Measurements from ENCODE around the gene CUL4A.
A peak's percentile ranks its signal among the peaks of the same experiment; 100 is the strongest.

CUL4A gene

DNA sequence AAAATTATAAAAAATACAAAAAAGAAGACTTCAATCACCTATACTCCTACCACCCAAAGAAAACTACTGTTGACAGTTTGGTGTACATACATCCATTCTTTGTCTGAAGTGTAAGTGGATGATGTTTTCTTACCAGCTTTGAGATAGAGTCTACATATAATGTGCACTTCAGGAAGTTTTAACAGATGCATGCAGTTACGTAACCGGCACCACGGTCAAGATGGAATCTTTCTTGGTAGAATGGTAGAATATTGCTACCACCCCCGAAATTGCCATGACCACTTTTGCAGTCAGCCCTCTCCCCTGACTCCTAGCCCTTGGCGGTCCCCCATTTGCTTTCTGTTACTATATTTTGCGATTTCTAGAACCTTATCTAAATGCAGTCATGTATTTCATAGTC, 1.4 kb downstream of the CUL4A start:
- DNase-seq (ENCODE audit: extremely low spot score), result no peak
- TF ChIP-seq CTBP1 (IDR thresholded peaks at IDR 0.05; ENCODE audit: borderline replicate concordance), result no peak
- no peak for TF ChIP-seq FOXK2 (IDR thresholded peaks at IDR 0.05)
- no peak for TF ChIP-seq LEF1 (IDR thresholded peaks at IDR 0.05; ENCODE audit: borderline replicate concordance)
- no peak for TF ChIP-seq ELF4 (IDR thresholded peaks at IDR 0.05)
- no peak for TF ChIP-seq FOXA1 (IDR thresholded peaks at IDR 0.05)
- TF ChIP-seq HDGF (IDR thresholded peaks at IDR 0.05; ENCODE audit: borderline replicate concordance), result no peak
- no peak for TF ChIP-seq SUZ12 (IDR thresholded peaks at IDR 0.05)
- TF ChIP-seq FOXM1 (IDR thresholded peaks at IDR 0.05; ENCODE audit: borderline replicate concordance), result no peak
- TF ChIP-seq ZNF384 (IDR thresholded peaks at IDR 0.05), result no peak
- TF ChIP-seq NFRKB (IDR thresholded peaks at IDR 0.05), result no peak
- TF ChIP-seq BHLHE40 (IDR thresholded peaks at IDR 0.05; ENCODE audit: borderline replicate concordance), result no peak
- no peak for TF ChIP-seq PKNOX1 (IDR thresholded peaks at IDR 0.05)
- TF ChIP-seq ARNT (IDR thresholded peaks at IDR 0.05), result no peak
- no peak for TF ChIP-seq TARDBP (IDR thresholded peaks at IDR 0.05)
- no peak for TF ChIP-seq SP1 (IDR thresholded peaks at IDR 0.05)
- no peak for TF ChIP-seq L3MBTL2 (conservative IDR thresholded peaks at IDR 0.05)
- ChIA-PET POLR2A (no interaction called here), CTCF (no interaction called here)

DNA sequence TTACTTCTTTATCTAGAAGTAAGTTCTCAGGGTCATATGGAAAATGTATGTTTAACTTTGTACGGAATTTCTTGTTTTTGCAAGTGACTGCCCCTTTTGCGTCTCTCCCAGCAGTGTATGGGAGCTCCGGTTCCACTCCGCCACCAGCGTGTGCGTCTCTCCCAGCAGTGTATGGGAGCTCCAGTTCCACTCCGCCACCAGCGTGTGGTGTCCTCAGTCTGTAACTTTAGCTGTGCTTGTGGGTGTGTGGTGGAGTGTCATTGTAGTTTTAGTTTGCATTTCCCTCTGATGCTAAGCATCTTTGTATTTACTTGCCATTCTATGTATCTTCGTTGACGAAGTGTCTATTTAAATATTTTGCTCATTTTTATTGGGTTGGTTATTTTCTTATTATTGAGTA, 2.4 kb downstream of the CUL4A start:
- POLR2A ChIA-PET, result no interaction called here
- DNase-seq (ENCODE audit: extremely low spot score), result no peak
- CTCF ChIA-PET, result no interaction called here
- TF ChIP-seq ZNF384 (IDR thresholded peaks at IDR 0.05) (no peak), SP1 (IDR thresholded peaks at IDR 0.05) (no peak), TARDBP (IDR thresholded peaks at IDR 0.05) (no peak), NFRKB (IDR thresholded peaks at IDR 0.05) (no peak)

DNA sequence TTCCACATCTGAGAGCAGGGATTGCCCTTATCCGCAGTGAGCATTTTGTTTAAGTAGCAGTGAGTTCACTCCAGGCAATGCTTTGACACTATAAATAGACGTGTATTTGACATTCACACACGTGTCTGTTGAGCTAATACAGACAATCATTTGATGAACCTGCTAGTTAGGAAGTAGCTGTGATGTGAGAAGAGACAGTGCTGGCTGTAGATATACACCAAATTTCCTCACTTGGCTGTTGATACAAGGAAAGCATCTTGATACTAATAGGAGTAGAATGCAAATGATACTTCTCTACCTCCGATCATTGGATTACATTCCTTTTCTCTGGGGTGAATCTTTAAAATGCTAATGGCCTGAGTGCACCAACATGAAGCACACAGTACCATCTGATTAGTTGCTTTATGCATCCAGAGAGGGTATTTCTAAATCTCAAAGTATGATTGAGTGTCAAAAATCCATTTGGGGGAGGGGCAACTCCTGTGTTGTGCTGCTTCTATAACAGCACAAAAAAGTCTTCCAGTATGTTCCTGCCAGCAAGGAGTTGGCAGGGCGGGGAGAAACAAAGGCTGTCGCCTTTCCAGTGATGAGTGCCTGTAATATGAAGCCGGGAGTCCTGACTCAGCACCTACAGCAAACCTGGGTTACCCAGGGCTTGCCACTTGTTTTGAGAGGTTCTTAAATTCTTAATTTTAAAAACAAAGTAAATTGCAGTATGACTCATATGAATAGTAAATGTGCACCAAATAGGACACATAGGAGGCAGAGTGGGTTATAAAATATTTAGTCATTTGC, 7.0 kb downstream of the CUL4A start:
- ChIA-PET CTCF (no interaction called here), POLR2A (no interaction called here)
- TF ChIP-seq FOXK2 (IDR thresholded peaks at IDR 0.05) (no peak), FOXM1 (IDR thresholded peaks at IDR 0.05; ENCODE audit: borderline replicate concordance) (no peak), BHLHE40 (IDR thresholded peaks at IDR 0.05; ENCODE audit: borderline replicate concordance) (no peak), L3MBTL2 (conservative IDR thresholded peaks at IDR 0.05) (no peak), SUZ12 (IDR thresholded peaks at IDR 0.05) (no peak), HDGF (IDR thresholded peaks at IDR 0.05; ENCODE audit: borderline replicate concordance) (no peak), ELF4 (IDR thresholded peaks at IDR 0.05) (no peak), PKNOX1 (IDR thresholded peaks at IDR 0.05) (no peak)

GRCh38 chr13:113218586-113218985, 9.2 kb downstream of the CUL4A start:
- ChIA-PET POLR2A (interaction anchor here (1.3 kb wide), 1 partner anchor 9 kb away, joined by 5 read pairs; the partner anchor contains the start of genes CUL4A and PCID2), CTCF (no interaction called here)
- TF ChIP-seq LEF1 (IDR thresholded peaks at IDR 0.05; ENCODE audit: borderline replicate concordance) (no peak), HDGF (IDR thresholded peaks at IDR 0.05; ENCODE audit: borderline replicate concordance) (no peak), SP1 (IDR thresholded peaks at IDR 0.05) (no peak), L3MBTL2 (conservative IDR thresholded peaks at IDR 0.05) (no peak), TARDBP (IDR thresholded peaks at IDR 0.05) (no peak)
- no peak for DNase-seq (ENCODE audit: extremely low spot score)

More for the DNA sequence above, 7.0 kb downstream of the CUL4A start:
- DNase-seq (ENCODE audit: extremely low spot score), result peak; percentile 13

DNA sequence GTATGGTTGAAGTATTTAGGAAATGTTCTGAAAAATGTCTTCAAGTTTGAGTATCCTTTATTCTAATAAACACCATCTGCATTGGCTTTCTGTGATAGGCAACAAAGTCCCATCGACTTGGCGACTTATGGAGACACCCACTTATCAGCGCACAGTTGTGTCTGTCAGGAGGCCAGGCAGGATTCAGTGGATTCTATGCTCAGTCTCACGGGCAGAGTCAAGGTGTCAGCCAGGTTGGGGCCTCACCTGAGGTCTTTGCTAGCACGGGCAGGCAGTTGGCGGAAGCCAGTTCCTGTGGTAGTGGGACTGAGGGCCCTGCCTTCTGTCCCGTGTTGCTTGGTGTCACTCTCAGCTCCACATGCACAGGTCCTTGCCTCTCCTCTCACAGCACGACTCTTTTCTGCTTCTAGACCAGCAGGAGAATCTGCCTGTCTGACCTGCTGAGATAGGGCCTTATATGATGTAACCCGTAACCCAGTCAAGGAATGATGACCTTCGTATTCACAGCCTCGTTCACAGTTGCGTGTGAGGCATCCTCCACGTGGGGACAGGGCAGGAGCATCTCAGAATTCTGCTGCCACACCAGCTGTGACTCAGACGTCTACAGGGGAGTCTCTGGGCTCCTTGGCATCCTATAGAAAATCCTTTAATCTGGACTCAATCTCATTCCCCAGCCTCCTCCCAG, 10.0 kb downstream of the CUL4A start:
- POLR2A ChIA-PET, result no interaction called here
- TF ChIP-seq TARDBP (IDR thresholded peaks at IDR 0.05), result no peak
- TF ChIP-seq FOXK2 (IDR thresholded peaks at IDR 0.05), result no peak
- no peak for TF ChIP-seq ARNT (IDR thresholded peaks at IDR 0.05)
- TF ChIP-seq ELF4 (IDR thresholded peaks at IDR 0.05), result no peak
- no peak for TF ChIP-seq L3MBTL2 (conservative IDR thresholded peaks at IDR 0.05)
- no peak for TF ChIP-seq LEF1 (IDR thresholded peaks at IDR 0.05; ENCODE audit: borderline replicate concordance)
- no peak for TF ChIP-seq SUZ12 (IDR thresholded peaks at IDR 0.05)
- TF ChIP-seq FOXM1 (IDR thresholded peaks at IDR 0.05; ENCODE audit: borderline replicate concordance), result no peak
- no peak for TF ChIP-seq ZNF384 (IDR thresholded peaks at IDR 0.05)
- TF ChIP-seq CTBP1 (IDR thresholded peaks at IDR 0.05; ENCODE audit: borderline replicate concordance), result no peak
- no peak for DNase-seq (ENCODE audit: extremely low spot score)
- CTCF ChIA-PET, result no interaction called here

DNA sequence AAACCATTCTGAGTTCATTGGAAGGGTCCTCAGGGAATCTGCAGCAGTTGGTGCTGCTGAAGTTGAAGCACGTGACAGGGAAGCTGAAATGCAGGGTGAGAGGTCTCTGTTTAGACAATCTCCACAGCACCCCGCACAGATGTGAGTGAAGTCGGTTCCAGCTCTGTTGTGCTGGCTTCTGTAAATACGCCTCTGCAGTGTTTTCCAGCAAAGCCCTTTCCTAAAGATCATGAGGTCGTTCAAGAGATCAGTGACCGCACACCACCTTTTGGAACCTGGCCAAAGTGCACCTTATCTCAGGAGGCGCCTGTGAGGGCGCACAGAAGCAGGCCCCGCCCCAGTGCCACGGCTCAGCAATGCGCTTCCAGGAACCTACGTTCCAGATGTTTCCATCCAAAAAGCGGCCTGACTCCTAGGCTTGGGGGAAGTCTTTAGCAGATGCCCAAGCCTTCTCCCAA, 10.8 kb downstream of the CUL4A start:
- POLR2A ChIA-PET, result no interaction called here
- no peak for DNase-seq (ENCODE audit: extremely low spot score)
- TF ChIP-seq ZNF384 (IDR thresholded peaks at IDR 0.05) (no peak), NFRKB (IDR thresholded peaks at IDR 0.05) (no peak), BHLHE40 (IDR thresholded peaks at IDR 0.05; ENCODE audit: borderline replicate concordance) (no peak), PKNOX1 (IDR thresholded peaks at IDR 0.05) (no peak), ELF4 (IDR thresholded peaks at IDR 0.05) (no peak), L3MBTL2 (conservative IDR thresholded peaks at IDR 0.05) (no peak), FOXA1 (IDR thresholded peaks at IDR 0.05) (no peak), CTBP1 (IDR thresholded peaks at IDR 0.05; ENCODE audit: borderline replicate concordance) (no peak), ARNT (IDR thresholded peaks at IDR 0.05) (no peak)
- CTCF ChIA-PET, result no interaction called here
